ENCODE measurements around the gene CCNT2. TPM values are rescaled to one million over a fixed set of nuclear protein-coding genes. Genes with fewer than 3 reads are reported as not detected.

Gene CCNT2
- polyA plus RNA-seq, 1 donor (not counting 4 experiments of a cell fraction or from before 2014, with no cell fraction given) = 20.9 TPM

DNA sequence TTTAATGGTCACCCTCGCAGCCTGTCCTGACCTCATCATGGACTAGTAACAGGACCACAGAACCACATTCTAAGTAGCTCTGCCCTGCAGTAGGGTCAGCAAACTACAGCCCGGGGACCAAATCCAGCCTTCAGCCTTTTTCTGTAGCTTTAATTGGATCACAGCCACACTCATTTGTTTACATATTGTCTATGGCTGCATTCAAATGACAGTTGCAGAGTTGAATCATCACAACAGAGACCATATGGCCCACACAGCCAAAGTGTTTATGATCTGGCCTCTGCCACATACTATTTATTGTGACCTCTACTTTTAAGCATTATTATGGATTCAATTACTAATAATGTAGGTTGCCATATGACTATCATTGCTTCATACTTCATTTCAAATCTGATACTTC is 80.9 kb downstream of the CCNT2 start:
- H3K4me1 ChIP-seq (ENCODE audit: control insufficient read depth, extremely low read depth, insufficient read depth, low read length) = no peaks in the 10 kb centered on the region
- TF ChIP-seq, protein P1, sequence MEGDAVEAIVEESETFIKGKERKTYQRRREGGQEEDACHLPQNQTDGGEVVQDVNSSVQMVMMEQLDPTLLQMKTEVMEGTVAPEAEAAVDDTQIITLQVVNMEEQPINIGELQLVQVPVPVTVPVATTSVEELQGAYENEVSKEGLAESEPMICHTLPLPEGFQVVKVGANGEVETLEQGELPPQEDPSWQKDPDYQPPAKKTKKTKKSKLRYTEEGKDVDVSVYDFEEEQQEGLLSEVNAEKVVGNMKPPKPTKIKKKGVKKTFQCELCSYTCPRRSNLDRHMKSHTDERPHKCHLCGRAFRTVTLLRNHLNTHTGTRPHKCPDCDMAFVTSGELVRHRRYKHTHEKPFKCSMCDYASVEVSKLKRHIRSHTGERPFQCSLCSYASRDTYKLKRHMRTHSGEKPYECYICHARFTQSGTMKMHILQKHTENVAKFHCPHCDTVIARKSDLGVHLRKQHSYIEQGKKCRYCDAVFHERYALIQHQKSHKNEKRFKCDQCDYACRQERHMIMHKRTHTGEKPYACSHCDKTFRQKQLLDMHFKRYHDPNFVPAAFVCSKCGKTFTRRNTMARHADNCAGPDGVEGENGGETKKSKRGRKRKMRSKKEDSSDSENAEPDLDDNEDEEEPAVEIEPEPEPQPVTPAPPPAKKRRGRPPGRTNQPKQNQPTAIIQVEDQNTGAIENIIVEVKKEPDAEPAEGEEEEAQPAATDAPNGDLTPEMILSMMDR (optimal IDR thresholded peaks at IDR 0.05 in 1 of 3, IDR thresholded peaks at IDR 0.05 in 1 of 3, conservative IDR thresholded peaks at IDR 0.05 in 1 of 3; ENCODE audit: extremely low read depth in 1 of 3, insufficient read depth in 2 of 3, low read length in 3 of 3) = no peak
- no peak for TF ChIP-seq EZH2 (IDR thresholded peaks at IDR 0.05; ENCODE audit: low read length)
- dilution Hi-C loops (cut with MboI; ENCODE audit: extremely low pct_ligation_motif_present, low sequenced_read_pairs) = no loop called here
- H3K27ac ChIP-seq (ENCODE audit: control insufficient read depth, insufficient read depth, low read length) = no peak overlapping the region
- H3K9ac ChIP-seq (ENCODE audit: control insufficient read depth, extremely low read depth, insufficient read depth, low read length) = no peak overlapping the region
- FAIRE-seq (no peak), DNase-seq (ENCODE audit: low read depth, low spot score) (no peak)
- H3K4me2 ChIP-seq (ENCODE audit: control insufficient read depth, extremely low read depth, insufficient read depth, low read depth, low read length) = no peak overlapping the region
- H3K36me3 ChIP-seq (ENCODE audit: control insufficient read depth in 2 of 2, extremely low read depth in 1 of 2, insufficient read depth in 2 of 2, low read length in 2 of 2) = no peaks in the 10 kb centered on the region
- no peaks in the 10 kb centered on the region for H4K20me1 ChIP-seq (ENCODE audit: control insufficient read depth, extremely low read depth, insufficient read depth, low read length)
- H2AFZ ChIP-seq (ENCODE audit: control insufficient read depth, low read length) = no peak overlapping the region
- no peak overlapping the region for H3K4me3 ChIP-seq (ENCODE audit: control insufficient read depth in 2 of 3, extremely low read depth in 1 of 3, insufficient read depth in 2 of 3, low read depth in 1 of 3, low read length in 3 of 3)
- no peaks in the 10 kb centered on the region for H3K79me2 ChIP-seq (ENCODE audit: control insufficient read depth, insufficient read depth, low read length)
- no peaks in the 10 kb centered on the region for H3K27me3 ChIP-seq (ENCODE audit: control insufficient read depth, extremely low read depth, insufficient read depth, low read length)
- no peaks in the 10 kb centered on the region for H3K9me1 ChIP-seq (ENCODE audit: control insufficient read depth, extremely low read depth, insufficient read depth, low read length)
- H3K9me3 ChIP-seq (ENCODE audit: control insufficient read depth, low read depth, low read length) = no peaks in the 10 kb centered on the region

DNA sequence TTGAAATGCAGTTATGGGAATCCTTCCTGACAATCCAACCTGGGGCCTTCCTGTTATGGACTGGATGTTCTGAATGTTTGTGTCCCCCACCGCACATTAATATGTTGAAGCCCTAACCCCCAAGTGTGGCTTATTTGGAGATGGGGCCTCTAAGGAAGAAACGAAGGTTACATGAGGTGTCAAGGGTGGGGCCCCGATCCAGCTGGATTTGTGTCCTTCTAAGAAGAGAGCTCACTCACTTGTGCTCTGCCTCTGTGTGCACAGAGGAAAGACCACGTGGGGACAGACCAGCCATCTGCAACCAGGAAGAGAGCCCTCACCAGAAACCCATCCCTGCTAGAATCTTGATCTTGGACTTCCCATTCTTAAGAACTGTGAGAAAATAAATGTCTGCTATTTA is 84.2 kb downstream of the CCNT2 start:
- Histone ChIP-seq H3K27ac (ENCODE audit: control insufficient read depth, insufficient read depth, low read length) (no peak overlapping the region), H3K27me3 (ENCODE audit: control insufficient read depth, extremely low read depth, insufficient read depth, low read length) (peaks cover 4% of the 10 kb centered on the region), H4K20me1 (ENCODE audit: control insufficient read depth, extremely low read depth, insufficient read depth, low read length) (no peaks in the 10 kb centered on the region), H3K4me1 (ENCODE audit: control insufficient read depth, extremely low read depth, insufficient read depth, low read length) (no peaks in the 10 kb centered on the region), H3K36me3 (ENCODE audit: control insufficient read depth in 2 of 2, extremely low read depth in 1 of 2, insufficient read depth in 2 of 2, low read length in 2 of 2) (no peaks in the 10 kb centered on the region), H3K4me2 (ENCODE audit: control insufficient read depth, extremely low read depth, insufficient read depth, low read depth, low read length) (no peak overlapping the region), H2AFZ (ENCODE audit: control insufficient read depth, low read length) (no peak overlapping the region), H3K79me2 (ENCODE audit: control insufficient read depth, insufficient read depth, low read length) (no peaks in the 10 kb centered on the region), H3K9me1 (ENCODE audit: control insufficient read depth, extremely low read depth, insufficient read depth, low read length) (no peaks in the 10 kb centered on the region), H3K4me3 (ENCODE audit: control insufficient read depth in 2 of 3, extremely low read depth in 1 of 3, insufficient read depth in 2 of 3, low read depth in 1 of 3, low read length in 3 of 3) (no peak overlapping the region), H3K9ac (ENCODE audit: control insufficient read depth, extremely low read depth, insufficient read depth, low read length) (no peak overlapping the region), H3K9me3 (ENCODE audit: control insufficient read depth, low read depth, low read length) (no peaks in the 10 kb centered on the region)
- TF ChIP-seq, protein P1 (optimal IDR thresholded peaks at IDR 0.05 in 1 of 3, IDR thresholded peaks at IDR 0.05 in 1 of 3, conservative IDR thresholded peaks at IDR 0.05 in 1 of 3; ENCODE audit: extremely low read depth in 1 of 3, insufficient read depth in 2 of 3, low read length in 3 of 3) = no peak
- TF ChIP-seq EZH2 (IDR thresholded peaks at IDR 0.05; ENCODE audit: low read length) = no peak
- DNase-seq (ENCODE audit: low read depth, low spot score) (no peak), FAIRE-seq (no peak)
- dilution Hi-C loops (cut with MboI; ENCODE audit: extremely low pct_ligation_motif_present, low sequenced_read_pairs) = no loop called here

Measured in keratinocyte (primary cell).